Ovary (tissue), 9 donors: Measurements from ENCODE around the gene TBC1D7. TPM values are rescaled to one million over a fixed set of nuclear protein-coding genes. Genes with fewer than 3 reads are reported as not detected.

Source experiments
- DNase-seq, 5 donors: peaks; one replicate each; pipeline ENCODE4 v3.0.0-alpha.2; 2019 to 2020
- H3K27ac ChIP-seq, 2 donors: fragments of 200-600 bp; one replicate each; pipeline versions ENCODE4 v1.5.1 to v1.8.0; 2019 to 2022
- H3K27me3 ChIP-seq: fragments of 200-600 bp; one replicate; pipeline ENCODE4 v1.8.0; 2022
- H3K36me3 ChIP-seq: fragments of 200-600 bp; sonication (generic); one replicate; pipeline ENCODE4 v1.5.1; 2019
- H3K4me1 ChIP-seq: one replicate; pipeline ENCODE4 v1.8.1; 2013; ENCODE audit warnings: mild to moderate bottlenecking, moderate library complexity; ENCODE audit not compliant: insufficient read depth
- H3K4me3 ChIP-seq: fragments of 200-600 bp; sonication (generic); one replicate; pipeline ENCODE4 v1.5.1; 2017
- H3K9me3 ChIP-seq, 2 donors: fragments of 200-600 bp in 1 of 2; sonication (generic) in 1 of 2; one replicate each; pipeline versions ENCODE4 v1.5.1 to v1.8.1; 2013 to 2019; ENCODE audit warnings: mild to moderate bottlenecking in 1 of 2, moderate library complexity in 1 of 2
- EP300 ChIP-seq: sonication (generic); formaldehyde crosslinking; IDR thresholded peaks from one replicate; pipeline ENCODE4 v1.6.1; 2017; ENCODE audit warnings: antibody characterized with exemption
- POLR2A ChIP-seq: fragments of 450-650 bp; IDR thresholded peaks from one replicate; pipeline ENCODE4 v1.6.1; 2017; ENCODE audit warnings: antibody characterized with exemption, mild to moderate bottlenecking, moderate library complexity
- WGBS, 3 donors: extraction: QIAGEN DNeasy Blood & Tissue Kit in 1 of 3; methylation state at CpG; one replicate each; pipeline versions ENCODE4 v1.1.5 to v1.1.7; 2013 to 2017; 5-methylcytosine and 5-hydroxymethylcytosine counted together
- intact Hi-C, 4 donors: fragments of 100-400 bp; cut with DNase I; formaldehyde crosslinking; loops; one replicate each; pipeline versions ENCODE4 v1.11.0 to v1.15.1; 2022 to 2023
- polyA plus RNA-seq, 2 donors: library from polyadenylated mRNA; stranded (reverse); fragments of 200-250 nt in 1 of 2; fragments of 350-450 nt in 1 of 2; fragmentation: Illumina TruSeq in 1 of 2; extraction: RNeasy Lipid Tissue Mini Kit (QIAGEN cat#74804) in 1 of 2; gene quantifications; one replicate each; pipeline ENCODE4 v1.2.3, GENCODE V29; 2013 to 2014
- total RNA-seq, 7 donors: library from RNA; depleted of rRNA in 2 of 7; stranded (reverse); fragments of >200 nt in 2 of 7; fragmentation: NEBNext Ultra II Directional in 3 of 7; extraction: Animal tissue kit (Norgen Biotek cat#: 25700) in 3 of 7; gene quantifications; one replicate each; pipeline versions ENCODE4 v1.1.0 to v1.2.4, GENCODE V29; 2016 to 2023
- TF ChIP-seq, protein P1 (sequence below), 3 donors: fragments of 450-650 bp in 2 of 3; fragments of 200-600 bp in 1 of 3; IDR thresholded peaks; one replicate each; pipeline versions ENCODE4 v1.5.1 to v1.8.0; 2016 to 2022; ENCODE audit warnings: antibody characterized with exemption in 3 of 3, mild to moderate bottlenecking in 1 of 3
- donor health status: DM: no; HTN: no; CAD: no; lungs with moderate emphysema.
- donor health status: DM: no; HTN: no; CAD: no.
- donor health status: Bipolar disorder and iron deficiency.
- donor health status: DM: yes; HTN: yes; CAD: no.
- donor health status: DM: no; HTN: no; CAD: no.
- donor health status: DM: yes; HTN: yes; CAD: no.

The TBC1D7 gene
- total and polyA plus RNA-seq, 9 donors: 4.7 to 11.9 (median 7.5) TPM

DNA sequence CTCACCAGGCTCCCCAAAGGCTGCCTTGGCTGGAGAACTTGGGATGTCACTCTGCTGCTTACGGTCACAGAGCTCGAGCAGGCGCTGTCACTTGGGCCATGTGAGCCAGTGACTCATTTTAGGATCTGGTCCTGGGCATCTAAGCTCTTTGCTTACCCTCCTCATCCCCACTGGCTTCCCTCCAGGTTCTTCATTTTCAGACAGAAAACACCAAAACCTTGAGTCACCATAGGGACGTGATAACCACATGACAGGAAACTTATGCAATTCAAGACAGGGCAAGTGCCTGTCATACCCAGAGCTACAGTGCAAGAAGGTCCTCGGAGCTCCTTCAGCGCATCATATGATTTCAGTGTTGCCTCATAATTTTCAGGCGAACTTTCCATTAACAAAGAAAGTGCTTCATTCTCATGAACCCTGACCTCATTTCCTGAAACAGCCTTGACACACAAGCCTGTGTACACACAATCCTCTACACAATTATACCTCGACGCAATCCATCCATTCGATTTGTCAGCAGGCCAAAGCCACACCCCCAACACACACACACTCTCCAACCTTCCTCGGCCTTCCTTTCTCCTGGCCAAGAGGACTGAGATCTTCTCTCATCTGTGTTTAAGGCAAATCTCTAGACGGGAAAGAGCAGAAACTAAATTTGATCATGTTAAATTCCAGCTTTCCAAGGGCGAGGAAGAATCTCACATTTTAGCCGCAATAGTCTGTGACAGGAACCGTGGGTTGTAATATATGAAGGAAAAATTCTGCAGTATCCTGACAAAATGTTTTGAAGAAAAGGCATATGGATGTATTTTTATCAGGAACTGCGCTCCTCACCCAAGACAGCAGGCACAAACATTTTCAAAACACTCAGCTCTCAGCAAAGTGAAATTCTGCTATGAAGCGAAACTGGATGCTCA, 25.3 kb downstream of the TBC1D7 start:
- no peak overlapping the region for H3K4me3 ChIP-seq
- peak overlapping the region in 1 of 2 donors; percentile 60 for H3K27ac ChIP-seq
- H3K9me3 ChIP-seq: no peaks in the 10 kb centered on the region
- DNase-seq: peak in 4 of 5 donors; percentile 28 to 47 (median 35)
- peak; percentile 89 for TF ChIP-seq EP300
- TF ChIP-seq, protein P1, sequence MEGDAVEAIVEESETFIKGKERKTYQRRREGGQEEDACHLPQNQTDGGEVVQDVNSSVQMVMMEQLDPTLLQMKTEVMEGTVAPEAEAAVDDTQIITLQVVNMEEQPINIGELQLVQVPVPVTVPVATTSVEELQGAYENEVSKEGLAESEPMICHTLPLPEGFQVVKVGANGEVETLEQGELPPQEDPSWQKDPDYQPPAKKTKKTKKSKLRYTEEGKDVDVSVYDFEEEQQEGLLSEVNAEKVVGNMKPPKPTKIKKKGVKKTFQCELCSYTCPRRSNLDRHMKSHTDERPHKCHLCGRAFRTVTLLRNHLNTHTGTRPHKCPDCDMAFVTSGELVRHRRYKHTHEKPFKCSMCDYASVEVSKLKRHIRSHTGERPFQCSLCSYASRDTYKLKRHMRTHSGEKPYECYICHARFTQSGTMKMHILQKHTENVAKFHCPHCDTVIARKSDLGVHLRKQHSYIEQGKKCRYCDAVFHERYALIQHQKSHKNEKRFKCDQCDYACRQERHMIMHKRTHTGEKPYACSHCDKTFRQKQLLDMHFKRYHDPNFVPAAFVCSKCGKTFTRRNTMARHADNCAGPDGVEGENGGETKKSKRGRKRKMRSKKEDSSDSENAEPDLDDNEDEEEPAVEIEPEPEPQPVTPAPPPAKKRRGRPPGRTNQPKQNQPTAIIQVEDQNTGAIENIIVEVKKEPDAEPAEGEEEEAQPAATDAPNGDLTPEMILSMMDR (IDR thresholded peaks at IDR 0.05): no peak
- H3K36me3 ChIP-seq: no peaks in the 10 kb centered on the region
- intact Hi-C loops: no loop called here
- H3K4me1 ChIP-seq: peaks cover 11% of the 10 kb centered on the region
- WGBS, 3 donors: 41 to 59% (median 47%) methylated on average over 17 of the region's 17 CpGs
- H3K27me3 ChIP-seq: no peaks in the 10 kb centered on the region

DNA sequence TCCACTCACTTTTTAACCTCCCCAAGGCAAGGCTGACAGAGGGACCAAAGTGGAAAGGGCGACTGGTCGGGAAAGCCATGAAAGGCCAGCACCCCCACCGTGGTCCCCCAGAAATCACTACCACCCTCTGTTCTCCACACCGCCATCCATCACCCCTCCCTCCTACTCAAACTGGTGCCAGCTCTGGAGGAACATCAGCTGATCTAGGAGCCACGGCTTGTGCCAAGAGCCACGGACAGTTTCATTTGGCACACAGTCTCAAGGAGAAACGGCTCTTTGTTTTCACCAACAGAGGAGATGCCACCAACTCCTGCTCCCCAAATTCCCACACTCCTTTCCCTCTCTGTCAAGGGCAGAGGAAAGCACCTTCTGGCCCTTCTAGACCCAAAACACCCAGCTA, 26.0 kb downstream of the TBC1D7 start:
- no peak for DNase-seq

DNA sequence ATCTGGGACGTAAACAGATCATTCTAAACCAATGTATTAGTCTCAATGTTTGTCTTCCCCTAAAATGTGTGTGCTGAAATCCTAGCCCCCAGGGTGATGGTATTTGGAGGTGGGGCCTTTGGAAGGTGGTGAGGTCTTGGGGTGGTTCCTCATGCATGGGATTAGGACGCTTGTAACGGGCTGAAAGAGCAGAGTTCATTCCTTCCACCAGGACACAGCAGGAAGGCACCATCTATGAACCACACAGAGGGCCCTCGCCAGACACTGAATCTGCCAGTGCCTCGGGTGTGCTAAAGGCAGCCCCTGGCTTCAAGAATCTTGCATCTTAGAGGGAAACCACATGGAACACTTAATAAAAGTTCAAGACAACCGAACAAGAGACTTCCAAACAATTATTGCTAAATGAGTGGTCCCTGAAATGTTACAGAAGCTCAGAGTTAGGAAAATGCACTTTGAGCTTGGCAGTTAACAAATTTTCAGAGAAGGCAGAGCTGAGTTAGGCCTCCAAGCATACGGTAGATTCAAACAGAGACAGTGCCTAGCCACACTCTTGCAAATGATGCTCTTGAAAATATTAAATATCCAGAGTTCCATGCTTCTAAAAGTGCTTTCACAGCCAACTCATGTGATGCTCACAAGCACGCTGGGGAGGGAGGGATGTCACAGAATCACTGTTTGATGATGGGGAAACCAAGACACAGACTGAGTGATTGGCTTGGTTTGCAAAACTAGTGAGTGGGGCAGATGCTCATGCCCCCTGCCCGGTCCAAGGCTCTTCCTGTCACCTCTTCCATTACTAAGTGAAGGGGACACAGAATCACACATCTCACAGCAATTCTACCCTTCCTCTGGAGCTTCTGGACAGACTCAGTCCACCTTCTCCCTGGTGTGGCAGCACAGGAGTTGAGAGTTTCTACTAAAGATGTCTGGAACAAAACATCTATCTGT, 27.4 kb downstream of the TBC1D7 start:
- intact Hi-C loops: no loop called here
- no peak overlapping the region for H3K4me3 ChIP-seq
- no peaks in the 10 kb centered on the region for H3K9me3 ChIP-seq
- 70 to 92% (median 92%) methylated on average over 9 of the region's 9 CpGs for WGBS, 3 donors
- no peaks in the 10 kb centered on the region for H3K36me3 ChIP-seq
- peaks cover 11% of the 10 kb centered on the region for H3K4me1 ChIP-seq
- no peak overlapping the region for H3K27ac ChIP-seq
- no peak for DNase-seq
- no peaks in the 10 kb centered on the region for H3K27me3 ChIP-seq
- TF ChIP-seq POLR2A (no peak), EP300 (no peak)
- TF ChIP-seq, protein P1 (IDR thresholded peaks at IDR 0.05): no peak

More for the DNA sequence above, 26.0 kb downstream of the TBC1D7 start:
- Histone ChIP-seq H3K27ac (peak overlapping the region in 1 of 2 donors; percentile 60), H3K4me3 (no peak overlapping the region), H3K9me3 (no peaks in the 10 kb centered on the region), H3K27me3 (no peaks in the 10 kb centered on the region), H3K36me3 (no peaks in the 10 kb centered on the region), H3K4me1 (peaks cover 11% of the 10 kb centered on the region)
- intact Hi-C loops: no loop called here
- TF ChIP-seq EP300: no peak
- TF ChIP-seq POLR2A: no peak
- TF ChIP-seq, protein P1 (IDR thresholded peaks at IDR 0.05): no peak
- WGBS, 3 donors: 77 to 85% (median 82%) methylated on average over 7 of the region's 7 CpGs

DNA sequence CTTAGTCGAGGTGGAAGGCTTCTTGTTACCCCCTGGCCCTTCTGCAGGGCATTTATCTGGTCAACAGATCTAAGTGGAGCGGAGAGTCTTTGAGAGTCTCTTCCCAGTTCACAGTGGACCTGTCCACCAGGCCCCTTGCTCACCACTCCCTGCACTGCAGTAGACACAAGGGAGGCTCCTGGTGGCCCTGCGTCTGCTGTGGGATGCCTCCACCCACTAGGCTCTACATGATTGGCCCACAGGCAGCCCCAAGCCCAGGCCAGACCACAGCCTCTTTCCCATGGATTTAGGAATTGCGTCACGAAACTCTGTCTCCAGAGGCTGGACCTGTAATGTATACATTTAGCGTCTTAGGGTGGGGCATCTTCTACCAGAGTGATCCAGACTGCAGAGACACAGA, 28.4 kb downstream of the TBC1D7 start:
- Histone ChIP-seq H3K9me3 (no peaks in the 10 kb centered on the region), H3K27me3 (no peaks in the 10 kb centered on the region), H3K4me3 (no peak overlapping the region), H3K27ac (no peak overlapping the region), H3K36me3 (no peaks in the 10 kb centered on the region), H3K4me1 (peaks cover 11% of the 10 kb centered on the region)
- TF ChIP-seq POLR2A (no peak), EP300 (no peak)
- TF ChIP-seq, protein P1 (IDR thresholded peaks at IDR 0.05): no peak
- intact Hi-C loops: no loop called here
- WGBS, 3 donors: 79 to 95% (median 95%) methylated on average over 6 of the region's 6 CpGs
- DNase-seq: no peak
